ENCODE results near the gene PAQR4.

Gene PAQR4

DNA sequence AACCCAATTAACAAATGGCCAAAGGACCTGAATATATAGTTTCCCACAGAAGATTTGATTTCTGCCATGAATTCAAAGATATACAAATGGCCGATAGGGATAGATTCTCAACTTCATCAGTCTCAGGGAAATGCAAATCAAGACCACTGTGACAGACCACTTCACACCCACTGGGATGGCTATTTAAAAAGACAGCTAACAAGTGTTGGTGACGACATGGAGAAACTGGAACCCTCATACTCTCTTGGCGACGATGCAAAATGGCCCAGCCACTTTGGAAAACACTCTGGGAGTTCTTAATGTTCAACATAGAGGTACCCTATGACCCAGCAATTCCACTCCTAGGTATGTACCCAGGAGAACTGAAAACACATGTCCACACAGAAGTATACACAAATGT, 22.5 kb upstream of the PAQR4 start:
- DNase-seq: no peak

DNA sequence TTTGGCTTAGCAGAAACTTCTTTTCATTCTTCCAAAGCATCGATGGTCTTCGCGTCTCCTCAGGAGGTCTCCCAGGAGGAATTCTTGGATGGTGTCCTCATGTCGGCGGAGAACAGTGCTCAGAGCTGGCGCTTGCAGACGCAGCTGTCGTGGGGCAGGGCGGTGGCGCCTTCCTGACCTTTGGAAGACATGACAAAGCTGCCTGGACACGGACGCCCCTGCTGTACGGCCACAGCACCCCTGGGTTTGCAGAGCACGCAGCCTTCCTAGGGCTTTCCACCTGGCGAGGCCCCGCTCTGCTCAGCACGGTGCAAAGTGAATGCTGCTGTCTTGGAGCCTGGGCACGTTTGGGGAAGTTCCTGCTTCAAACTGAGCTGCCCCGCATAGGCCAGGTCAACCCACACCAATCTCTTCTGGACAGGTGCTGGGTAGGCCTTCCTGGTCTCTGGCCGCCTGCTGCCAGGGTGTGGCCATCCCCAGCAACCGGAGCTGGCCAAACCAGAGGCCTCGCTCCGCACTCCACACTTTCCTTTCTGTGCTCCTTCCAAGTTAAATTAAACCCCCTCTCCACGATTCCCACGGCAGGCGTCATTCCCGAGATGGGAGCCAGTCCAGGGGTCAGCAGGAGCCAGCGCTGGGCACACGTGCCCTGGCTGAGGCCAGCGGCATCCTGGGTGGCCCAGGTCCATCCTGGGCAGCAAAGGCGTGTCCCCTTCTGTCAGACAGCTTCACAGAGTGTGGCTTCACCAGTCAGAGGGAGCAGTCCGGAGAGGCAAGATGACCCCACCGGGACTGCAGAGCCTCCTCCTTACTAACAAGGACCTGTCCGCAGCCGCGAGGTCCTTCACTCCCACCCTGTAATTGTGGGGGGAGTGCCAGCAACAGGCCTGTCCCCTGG, 20.1 kb upstream of the PAQR4 start:
- DNase-seq: no peak

DNA sequence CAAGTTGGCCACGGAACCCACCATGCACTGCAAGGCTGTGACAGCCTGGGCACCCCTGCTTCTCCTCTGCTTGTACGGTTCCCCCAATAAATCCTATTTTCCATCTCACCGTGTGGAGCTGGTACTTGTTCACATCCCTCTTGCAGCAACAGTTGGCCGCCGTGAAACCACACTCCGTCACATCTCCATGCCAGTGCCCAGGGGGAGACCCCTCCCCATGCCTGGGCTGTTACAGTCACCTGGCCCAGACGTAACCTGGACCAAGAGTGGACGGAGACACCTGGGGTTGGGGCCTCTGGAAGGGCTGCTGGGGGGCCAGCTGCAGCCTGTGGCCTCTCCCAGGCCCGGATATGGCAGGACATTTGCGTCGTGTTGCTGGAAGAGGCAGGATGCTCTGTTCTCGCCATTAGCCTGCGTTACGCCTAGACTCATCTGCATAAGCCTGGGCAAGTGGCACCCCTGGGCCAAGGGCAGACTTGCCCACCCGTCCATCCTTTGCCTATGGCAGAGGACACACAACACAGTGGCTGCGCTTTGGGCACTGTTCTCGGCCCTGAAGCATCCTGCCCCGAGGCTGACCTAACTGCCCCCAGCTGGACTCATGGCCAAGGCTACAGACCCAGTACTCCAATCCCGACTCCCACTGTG, 19.3 kb upstream of the PAQR4 start:
- DNase-seq: no peak

DNA sequence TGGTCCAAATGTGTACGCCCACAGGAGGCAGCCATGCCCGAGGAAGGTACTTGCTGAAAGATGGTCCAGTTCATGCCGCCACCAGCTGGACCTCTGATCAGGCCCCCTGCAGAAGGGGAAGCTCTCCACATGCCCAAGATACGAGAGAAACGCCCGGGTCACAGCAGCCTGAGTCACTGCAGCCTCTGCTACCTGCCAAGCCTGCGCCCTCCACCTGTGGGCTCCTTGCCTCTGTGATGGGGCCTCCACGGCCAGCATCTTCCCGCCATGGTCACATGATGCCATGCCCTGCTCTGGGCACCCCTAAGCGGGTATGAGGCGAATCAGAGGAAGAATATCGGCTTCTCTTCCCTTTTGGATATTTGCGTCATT, 18.8 kb upstream of the PAQR4 start:
- DNase-seq: no peak

DNA sequence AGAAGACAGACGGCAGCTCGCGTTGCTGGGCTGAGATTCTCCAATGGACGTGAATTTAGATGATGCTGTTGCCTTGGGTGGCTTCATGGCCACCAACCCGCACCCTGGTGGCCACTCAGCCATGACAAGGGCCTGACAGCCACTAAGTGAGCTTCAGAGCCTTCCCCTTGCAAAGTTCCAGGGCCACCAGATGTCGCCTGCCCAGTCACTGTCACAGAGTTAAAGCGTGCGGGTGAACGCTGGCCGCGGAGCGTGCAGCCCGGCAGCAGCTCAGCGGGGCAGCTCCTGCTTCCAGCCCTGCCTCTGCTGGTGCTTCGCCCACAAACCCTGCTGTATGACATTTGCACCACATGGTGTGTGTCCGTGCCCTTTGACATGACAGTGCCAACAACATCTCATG, 18.4 kb upstream of the PAQR4 start:
- no peak for DNase-seq

DNA sequence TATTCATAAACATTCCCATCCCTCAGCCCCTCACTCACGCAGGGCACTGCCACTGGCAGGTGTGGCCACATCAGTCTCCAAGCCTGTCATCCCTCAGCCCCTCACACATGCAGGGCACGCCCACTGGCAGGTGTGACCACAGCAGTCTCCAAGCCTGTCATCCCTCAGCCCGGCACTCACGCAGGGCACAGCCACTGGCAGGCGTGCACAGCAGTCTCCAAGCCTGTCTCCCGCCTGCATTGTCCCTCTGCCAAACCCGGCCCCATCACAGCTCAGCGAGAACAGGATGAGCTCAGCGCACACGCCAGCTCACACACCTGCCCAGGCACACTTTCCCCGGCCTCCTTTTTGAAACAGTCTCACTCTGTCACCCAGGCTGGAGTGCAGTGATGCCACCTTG, 16.5 kb upstream of the PAQR4 start:
- no peak for DNase-seq

DNA sequence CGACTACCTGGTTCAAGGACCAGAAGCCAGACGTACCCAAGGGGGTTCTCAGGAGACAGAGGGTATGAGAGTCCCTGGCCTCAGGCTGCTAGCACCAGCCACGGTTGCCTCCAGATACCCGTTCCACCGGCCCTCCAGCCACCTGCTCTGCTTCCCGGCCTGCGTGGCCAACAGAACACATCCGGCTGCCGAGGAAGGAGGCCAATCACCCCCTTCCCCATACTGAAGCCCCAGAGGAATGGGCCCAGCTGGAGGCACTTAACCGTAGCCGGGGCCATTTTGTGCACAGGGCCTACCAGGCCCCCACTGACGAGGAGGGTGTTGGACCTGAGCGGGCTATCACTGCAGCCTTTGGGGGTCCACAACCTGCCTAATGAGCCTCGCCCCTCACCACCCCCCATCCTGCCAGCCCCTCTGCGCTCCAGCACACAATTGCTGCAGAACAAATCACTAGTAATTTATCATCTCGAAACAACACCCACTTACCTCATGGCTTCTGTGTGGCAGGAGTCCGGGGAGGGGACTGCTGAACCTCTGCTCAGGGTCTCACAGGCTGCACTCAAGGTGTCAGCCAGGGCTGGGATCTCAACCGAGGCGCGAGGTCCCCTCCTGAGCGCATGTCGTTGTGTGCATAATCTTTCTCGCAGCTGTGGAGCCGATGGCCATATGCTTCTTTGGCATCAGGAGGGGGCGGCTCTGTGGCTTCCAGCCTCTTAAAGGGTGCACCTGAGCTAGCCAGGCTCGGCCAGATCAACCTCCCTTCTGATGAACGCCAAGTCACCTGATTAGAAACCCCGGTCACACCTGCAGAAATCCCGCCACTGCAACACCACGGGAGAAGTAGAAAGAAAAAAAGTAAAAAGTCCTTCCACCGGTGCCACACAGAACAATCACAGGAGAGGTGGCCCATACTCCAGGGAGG, 15.2 kb upstream of the PAQR4 start:
- no peak for DNase-seq

DNA sequence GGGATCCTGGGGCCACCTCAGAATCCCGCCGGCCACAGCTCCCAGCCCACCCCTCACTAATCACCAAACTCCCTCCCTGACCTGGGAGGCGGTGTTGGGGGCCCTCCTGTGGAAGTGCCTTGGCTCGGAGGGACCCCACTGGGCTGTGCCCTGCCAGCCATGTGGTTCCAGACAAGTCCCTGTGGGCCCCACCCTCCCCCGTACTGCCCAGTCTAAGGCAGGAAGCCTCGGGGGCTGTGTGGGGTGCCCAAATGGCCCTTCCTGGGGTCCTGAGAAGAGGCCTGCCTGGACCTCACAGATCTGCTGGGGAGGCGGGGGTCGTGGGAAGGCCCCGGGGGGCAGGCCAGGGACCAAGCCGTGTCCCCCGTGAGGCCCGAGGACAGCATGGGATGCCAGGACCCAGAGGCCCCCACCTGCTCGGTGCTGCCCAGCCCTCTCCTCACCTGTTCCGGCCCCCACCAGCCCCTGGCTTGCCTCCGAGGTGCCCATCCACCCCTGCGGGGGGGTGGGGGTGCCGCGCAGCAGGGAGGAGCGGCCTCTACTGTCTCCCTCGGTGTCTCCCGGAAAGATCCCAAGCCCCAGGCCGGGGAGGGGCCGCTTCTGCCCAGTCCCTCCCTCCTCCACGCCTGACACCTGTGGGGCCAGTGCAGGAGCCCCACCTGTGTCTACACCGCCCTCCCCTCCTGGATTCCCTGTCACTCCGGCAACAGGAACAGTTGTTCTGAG, 14.3 kb upstream of the PAQR4 start:
- DNase-seq: no peak

DNA sequence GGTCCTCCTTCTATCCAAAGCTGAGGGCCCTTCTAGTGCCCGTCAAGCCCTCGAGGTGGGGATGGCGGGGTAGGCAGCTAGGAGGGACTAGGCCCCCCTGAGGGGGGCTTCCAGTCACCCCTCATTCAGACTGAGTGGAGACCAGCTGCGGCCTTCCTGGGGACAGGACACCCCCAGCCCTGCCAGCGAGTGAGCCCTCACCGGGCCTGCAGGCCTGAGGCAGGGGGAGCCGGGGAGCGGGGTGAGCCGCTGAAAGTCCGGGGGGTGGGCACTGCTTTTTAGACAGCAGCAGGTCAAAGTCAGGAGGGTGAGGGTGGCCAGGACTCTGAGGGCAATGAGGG, 13.7 kb upstream of the PAQR4 start:
- no peak for DNase-seq

DNA sequence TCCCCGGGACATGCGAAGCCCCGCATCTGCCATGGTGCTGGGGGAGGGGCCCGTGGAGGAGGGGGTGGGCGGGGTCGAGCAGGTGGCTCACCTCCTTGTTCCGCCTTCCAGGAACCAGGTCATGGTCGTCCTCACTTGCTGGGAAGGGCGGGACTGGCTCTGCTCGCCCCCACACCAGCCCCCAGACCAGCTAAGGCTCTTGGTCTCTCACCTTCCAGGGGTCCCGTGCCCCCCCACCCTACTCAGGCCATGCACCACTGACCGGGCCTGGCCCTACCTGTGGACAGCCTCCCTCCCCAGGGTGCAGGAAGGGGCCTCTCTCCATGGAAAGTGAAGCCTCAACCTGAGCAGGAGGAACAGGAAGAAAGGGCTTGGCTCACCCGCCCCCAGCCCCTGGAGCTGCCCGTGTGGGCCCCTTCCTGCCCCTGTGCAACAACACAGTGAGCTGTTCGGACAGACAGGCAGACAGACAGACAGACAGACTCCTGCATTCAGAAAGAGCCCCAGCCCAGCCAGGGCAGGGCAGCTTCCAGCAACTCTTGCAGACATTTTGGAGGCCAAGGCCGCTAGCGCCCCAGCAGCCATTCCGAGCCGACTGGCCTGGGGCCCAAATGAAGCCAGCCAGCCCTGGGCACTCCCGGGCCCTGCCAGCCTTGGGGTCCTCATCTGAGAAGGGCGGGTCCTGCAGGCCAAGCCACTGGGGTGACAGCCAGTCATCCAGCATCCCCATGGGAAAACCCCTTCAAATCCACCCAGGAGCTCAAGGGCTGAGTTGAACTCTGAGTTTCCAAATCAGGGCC, 13.2 kb upstream of the PAQR4 start:
- DNase-seq: no peak

DNA sequence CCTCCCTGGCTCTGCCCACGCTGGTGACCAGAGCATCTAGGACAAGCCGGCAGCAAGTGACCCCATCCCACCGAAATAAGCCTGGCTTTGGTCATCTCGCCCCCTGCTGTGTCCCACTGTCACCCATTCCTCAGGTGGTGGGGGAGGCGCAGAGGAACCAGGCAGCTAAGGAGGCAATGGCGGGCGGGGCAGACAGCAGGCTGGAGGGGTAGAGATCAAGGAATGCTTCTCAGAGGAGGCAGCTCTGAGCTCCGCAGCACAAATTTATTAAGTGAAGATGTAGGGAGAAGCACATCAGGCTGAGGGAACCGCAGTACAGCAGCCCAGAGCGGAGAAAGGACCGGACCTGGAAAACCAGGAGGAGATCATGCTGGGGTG, 12.6 kb upstream of the PAQR4 start:
- DNase-seq: no peak

DNA sequence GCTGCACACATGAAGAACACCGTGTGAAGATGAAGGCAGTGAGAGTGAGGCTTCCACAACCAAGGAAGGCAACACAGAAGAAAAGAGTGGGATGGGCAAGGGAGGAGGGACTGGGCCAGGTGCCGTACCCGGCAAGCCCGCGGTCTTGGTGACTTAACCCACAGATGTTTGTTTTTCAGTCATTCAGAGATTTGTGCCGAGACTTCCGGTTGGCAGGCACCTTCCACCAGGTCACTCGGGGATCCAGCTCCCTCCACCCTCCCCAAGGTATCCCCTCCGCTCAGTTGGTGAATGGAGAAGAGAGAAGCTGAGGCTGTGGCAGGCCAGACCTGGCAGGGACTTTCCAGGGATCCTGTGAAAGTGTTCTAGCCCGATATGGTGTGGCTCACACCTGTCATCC, 9.9 kb upstream of the PAQR4 start:
- DNase-seq: no peak

DNA sequence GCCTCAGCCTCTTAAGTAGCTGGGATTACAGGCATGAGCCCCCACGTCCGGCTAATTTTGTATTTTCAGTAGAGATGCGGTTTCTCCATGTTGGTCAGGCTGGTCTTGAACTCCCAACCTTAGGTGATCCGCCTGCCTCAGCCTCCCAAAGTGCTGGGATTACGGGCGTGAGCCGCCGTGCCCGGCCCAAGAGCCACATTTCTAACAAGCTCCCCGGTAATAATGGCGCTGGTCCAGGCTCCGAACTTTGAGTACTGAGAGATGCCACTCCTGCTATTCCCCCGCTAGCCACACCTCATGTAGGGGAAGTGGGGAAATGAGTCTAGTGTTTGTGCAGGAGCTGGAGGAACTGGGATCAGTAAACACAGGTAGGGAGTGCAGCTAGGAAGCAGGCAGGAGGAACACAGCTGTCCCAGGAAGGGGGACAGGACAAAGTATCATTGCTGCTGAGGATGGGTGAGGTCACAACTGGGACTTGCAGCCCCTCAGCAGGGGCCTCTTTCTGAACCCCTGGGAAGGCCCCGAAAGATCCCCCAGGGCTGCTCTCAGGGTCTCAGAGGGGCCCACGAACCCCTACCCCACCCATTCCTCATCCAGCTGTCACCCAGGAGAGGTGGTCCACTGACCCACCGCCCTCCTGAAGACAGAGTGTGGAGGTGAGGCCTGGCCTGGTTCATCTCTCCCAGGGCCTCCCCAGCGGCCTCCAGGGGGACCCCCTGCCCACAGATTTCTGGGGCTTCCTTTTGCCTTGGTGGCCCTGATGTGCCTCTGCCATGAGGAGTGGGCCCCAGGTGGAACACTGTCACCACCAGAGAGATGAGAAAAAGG, 8.8 kb upstream of the PAQR4 start:
- DNase-seq: no peak

DNA sequence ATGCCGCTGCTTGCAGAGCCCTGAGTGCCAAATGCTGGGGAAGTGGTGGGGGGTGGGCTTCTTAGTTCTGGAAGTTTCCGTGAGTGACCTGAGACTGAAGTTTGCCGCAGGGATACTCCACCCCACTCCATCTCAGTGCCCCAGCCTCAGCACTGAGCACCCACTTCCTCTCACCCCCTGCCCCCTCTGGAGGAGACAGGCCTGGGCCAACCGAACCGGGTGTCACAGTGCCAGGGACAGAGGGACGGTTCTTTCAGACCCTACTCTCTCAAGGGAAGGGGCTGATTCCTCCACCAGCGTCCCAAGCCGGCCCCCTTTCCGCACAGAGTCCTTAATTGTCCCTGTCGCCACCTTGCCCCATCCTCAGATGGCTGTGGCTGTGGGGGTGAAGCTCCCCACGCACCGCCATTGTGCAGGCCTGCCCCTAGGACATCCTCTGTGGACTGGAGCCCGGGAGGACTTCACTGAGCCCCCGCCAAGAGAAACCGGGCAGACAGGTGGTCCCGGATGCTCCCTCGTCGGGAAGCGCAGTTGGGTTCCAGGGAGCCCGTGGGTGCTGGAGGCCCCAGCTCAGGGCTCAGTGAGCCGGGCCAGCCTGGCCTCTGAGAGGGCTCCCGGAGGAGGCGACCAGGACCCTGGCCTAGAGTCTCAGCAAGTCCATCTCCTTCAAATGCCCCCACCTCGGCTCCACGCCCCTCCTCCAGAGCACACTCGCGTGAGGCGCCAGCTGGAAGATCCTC, 6.6 kb upstream of the PAQR4 start:
- DNase-seq: no peak

DNA sequence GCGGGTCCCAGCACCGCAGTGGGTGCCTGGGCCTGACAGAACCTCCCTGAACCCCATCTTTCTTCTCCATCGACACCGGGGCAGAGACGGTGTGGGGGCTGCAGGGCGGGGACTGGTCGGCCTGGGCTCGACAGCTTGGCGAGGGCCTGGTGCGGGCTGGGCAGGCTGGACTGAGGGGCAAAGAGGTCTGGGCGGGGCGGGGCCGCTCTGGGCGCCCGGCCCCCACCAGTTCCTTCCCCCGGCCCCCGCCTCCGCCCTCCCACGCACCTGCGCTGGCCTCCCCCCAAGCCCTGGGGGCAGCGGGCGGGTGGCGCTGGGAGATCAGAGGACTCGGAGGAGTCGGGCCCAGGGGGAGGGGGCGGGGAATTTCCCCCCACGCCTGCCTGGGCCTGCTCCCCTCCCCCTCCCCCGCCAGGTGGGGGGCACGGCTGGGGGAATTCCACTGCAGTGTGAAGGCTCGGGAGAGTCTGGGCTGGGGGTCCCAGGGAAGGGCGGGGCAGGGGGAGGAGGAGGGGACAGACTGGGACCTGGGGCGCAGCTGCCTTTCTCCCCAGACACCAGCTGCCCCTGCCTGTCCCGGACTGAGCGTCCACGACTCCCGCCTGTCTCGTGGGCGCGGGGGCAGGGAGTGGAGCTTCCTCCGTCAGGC, 6.0 kb upstream of the PAQR4 start:
- peak; percentile 46 to 57 for DNase-seq

DNA sequence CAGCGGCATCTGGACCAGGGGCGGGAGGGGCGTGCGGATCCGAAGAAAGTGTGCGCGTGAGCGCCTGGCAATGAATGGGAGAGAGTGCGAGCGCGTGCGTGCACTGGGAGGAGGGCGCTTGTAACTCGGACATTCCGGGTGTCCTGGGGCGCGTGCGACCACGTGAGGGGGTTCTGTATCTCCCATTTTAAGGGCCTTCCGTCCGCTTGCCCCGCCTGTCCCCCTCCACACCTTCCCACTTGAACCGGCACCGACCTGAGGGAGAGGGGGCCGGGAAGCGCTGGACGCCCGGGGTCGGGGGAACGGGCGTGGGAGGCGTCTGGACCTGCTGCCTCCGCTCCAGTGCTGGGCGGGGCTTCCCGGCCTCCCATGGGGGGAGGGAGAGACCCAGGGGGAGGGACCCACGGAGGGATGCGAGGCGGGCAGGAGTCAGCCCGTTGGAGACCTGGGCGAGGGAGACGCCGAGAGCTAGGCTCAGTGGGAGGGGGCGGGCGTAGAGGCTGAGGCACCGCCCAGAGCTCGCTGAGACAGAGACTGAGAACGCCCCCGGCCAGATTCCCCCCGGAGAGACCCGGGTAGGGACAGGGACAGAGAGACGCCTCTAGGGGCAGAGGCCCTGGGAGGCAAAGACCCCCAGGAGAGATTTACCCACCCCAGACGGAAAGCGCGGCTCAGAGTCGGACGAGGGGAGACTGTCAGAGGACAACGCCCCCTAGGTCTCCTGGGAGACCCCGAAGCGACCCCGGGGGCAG, 5.2 kb upstream of the PAQR4 start, which contains the start of gene KREMEN2:
Gene KREMEN2, plus strand, starts transcription at position 553 of the 752 bp plus-strand sequence. CDS start 246 bp downstream, outside the sequence.
- DNase-seq: peak in 1 of 2 donors; percentile 24

DNA sequence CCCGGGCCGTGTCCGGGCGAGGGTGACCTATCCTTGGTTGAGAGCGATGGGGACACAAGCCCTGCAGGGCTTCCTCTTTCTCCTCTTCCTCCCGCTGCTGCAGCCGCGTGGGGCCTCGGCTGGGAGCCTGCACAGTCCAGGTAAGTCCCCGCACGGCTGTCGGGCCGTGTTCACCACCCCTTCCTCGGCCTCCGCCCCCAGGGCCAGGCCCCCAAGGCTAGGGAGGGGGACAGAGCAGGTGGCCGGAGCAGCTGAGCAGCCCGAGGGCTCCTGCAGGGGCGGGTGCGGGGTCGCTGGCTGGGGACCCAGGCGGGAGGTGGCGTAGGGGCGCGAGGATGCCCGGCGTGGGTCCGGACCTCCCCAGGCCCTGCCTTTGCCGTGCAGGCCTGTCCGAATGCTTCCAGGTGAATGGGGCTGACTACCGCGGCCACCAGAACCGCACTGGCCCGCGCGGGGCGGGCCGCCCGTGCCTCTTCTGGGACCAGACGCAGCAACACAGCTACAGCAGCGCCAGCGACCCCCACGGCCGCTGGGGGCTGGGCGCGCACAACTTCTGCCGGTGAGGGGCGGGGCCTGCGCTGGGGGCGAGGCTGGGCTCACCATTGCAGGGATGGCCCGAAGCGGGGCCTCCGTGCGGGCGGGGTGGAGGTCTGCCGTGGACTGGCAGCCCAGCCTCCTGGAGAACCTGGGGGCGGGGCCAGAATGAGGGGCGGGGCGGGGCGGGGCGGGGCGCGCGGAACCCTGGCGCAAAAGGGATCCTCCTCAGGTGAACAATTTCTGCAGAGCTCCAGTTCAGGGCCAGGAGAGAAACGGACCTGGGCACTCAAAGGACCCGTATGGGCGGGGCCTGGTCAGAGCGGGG, 4.4 kb upstream of the PAQR4 start:
- peak; percentile 68 to 71 for DNase-seq
